Progenitor cell of endocrine pancreas (in vitro differentiated cells): ENCODE data around the gene SUV39H1. TPM values are rescaled to one million over a fixed set of nuclear protein-coding genes. Genes with fewer than 3 reads are reported as not detected.

Source experiments
- DNase-seq: peaks from one replicate; pipeline ENCODE4 v3.0.0; 2021; ENCODE audit warnings: low spot score; ENCODE audit not compliant: unreplicated experiment
- H3K27ac Mint-ChIP-seq: 2 replicates; pipeline ENCODE4 v1.8.0; 2021; ENCODE audit warnings: mild to moderate bottlenecking, moderate library complexity, mixed read lengths
- H3K27me3 Mint-ChIP-seq: 2 replicates; pipeline ENCODE4 v1.8.0; 2021; ENCODE audit warnings: mixed read lengths
- H3K36me3 Mint-ChIP-seq: 2 replicates; pipeline ENCODE4 v1.8.0; 2022; ENCODE audit warnings: mixed read lengths; ENCODE audit not compliant: insufficient read depth
- H3K4me1 Mint-ChIP-seq: 2 replicates; pipeline ENCODE4 v1.8.0; 2021; ENCODE audit warnings: low read depth, mixed read lengths
- H3K4me3 Mint-ChIP-seq: 2 replicates; pipeline ENCODE4 v1.8.0; 2021; ENCODE audit warnings: low read depth, mild to moderate bottlenecking, moderate library complexity, mixed read lengths
- H3K9me3 Mint-ChIP-seq: 2 replicates; pipeline ENCODE4 v1.8.0; 2021; ENCODE audit warnings: low read depth, mixed read lengths
- total RNA-seq: library from RNA; stranded (reverse); gene quantifications from 2 replicates; pipeline ENCODE4 v1.2.1, GENCODE V29; 2021
- TF ChIP-seq, protein P1 (sequence below): fragments of 200-600 bp; sonication (generic); IDR thresholded peaks from one replicate; pipeline ENCODE4 v1.5.0; 2021; ENCODE audit warnings: antibody characterized with exemption, mild to moderate bottlenecking; ENCODE audit not compliant: unreplicated experiment

SUV39H1 gene
- total RNA-seq, 1 donor from 2014 or later: 7.4 TPM

DNA sequence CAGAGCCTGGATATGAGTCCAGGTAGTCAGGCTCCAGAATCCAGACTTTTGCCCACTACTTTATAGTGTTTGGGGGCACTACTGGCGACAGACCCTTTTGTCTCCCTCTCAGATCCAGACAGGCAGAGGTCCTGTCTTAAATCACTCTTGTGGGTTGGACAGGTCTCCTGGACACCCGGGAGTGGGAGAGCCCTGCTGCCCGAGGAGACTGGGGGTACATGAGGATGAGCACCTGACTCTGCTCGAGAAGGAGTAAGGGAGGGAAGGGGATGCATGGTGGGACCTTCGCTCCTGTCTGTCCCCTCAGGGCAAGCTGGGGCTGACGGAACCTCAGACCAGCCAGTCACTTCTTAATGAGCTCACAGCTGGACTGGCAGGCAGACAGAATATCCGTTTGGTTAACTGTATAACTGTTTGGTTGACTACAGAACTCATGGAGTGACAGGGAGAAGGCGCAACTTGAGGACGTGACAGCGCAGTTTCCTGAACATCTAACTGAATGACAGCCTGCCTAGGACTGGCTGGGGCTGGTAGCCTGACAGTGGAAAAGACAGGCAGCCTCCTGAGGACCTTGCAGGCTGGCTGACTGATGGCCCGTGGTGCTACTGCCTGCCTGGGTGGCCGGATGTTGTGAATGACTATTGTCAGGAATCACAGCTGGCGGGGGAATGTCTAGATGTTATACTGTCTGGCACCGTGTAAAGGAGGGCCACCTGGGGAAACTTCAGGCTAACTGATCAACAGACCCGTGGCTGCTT lies 1.6 kb upstream of the SUV39H1 start:
- TF ChIP-seq, protein P1, sequence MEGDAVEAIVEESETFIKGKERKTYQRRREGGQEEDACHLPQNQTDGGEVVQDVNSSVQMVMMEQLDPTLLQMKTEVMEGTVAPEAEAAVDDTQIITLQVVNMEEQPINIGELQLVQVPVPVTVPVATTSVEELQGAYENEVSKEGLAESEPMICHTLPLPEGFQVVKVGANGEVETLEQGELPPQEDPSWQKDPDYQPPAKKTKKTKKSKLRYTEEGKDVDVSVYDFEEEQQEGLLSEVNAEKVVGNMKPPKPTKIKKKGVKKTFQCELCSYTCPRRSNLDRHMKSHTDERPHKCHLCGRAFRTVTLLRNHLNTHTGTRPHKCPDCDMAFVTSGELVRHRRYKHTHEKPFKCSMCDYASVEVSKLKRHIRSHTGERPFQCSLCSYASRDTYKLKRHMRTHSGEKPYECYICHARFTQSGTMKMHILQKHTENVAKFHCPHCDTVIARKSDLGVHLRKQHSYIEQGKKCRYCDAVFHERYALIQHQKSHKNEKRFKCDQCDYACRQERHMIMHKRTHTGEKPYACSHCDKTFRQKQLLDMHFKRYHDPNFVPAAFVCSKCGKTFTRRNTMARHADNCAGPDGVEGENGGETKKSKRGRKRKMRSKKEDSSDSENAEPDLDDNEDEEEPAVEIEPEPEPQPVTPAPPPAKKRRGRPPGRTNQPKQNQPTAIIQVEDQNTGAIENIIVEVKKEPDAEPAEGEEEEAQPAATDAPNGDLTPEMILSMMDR: no peak
- Mint-ChIP-seq H3K27ac (no peak overlapping the region), H3K9me3 (peaks cover 17% of the 10 kb centered on the region), H3K4me1 (peaks cover 9% of the 10 kb centered on the region), H3K27me3 (peaks cover 25% of the 10 kb centered on the region), H3K36me3 (peaks cover 4% of the 10 kb centered on the region), H3K4me3 (peak overlapping the region; percentile 87)
- no peak for DNase-seq

DNA sequence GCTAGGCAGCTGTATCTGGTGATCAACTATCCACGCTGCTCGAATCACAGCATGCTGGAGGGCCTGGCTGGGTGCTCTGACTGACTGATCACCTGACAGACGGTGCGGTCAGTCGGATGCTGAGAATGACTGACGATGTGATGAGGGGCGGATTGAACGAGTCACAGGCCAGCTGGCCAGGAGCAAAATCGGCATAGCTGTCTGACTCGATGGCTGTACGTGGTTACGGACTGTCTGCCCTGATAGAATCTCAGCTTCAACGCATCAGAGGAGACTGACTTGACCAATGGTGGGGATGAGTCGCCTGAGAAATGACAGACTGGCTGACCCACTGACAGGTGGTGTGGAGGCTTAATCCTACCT lies 1.0 kb upstream of the SUV39H1 start:
- Mint-ChIP-seq H3K9me3 (peaks cover 17% of the 10 kb centered on the region), H3K4me1 (peaks cover 9% of the 10 kb centered on the region), H3K27ac (peak overlapping the region; percentile 94), H3K27me3 (peaks cover 24% of the 10 kb centered on the region), H3K4me3 (peak overlapping the region; percentile 87), H3K36me3 (peaks cover 4% of the 10 kb centered on the region)
- DNase-seq: no peak
- TF ChIP-seq, protein P1: no peak

DNA sequence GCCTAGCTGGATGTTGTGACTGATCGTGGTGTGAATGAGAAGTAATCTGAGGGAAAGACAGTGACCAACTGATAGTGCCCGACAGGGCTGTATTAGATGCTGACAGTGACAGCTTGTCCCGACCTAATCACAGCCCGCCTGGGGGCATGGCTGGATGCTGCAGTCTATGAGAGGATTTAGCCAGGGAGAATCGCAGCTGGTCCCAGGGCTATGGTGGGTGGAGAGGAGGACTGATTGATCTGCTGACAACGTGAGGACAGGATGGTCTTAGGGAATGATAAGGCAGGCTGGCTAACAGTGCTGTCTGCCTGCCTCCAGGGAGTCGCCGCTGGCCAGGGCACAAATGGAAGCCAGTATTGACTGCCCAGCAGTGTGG lies 621 bp upstream of the SUV39H1 start:
- Mint-ChIP-seq H3K4me3 (peak overlapping the region; percentile 87), H3K9me3 (peaks cover 17% of the 10 kb centered on the region), H3K27ac (peak overlapping the region; percentile 94), H3K4me1 (peaks cover 9% of the 10 kb centered on the region), H3K27me3 (peaks cover 20% of the 10 kb centered on the region), H3K36me3 (peaks cover 4% of the 10 kb centered on the region)
- no peak for DNase-seq
- TF ChIP-seq, protein P1: no peak

DNA sequence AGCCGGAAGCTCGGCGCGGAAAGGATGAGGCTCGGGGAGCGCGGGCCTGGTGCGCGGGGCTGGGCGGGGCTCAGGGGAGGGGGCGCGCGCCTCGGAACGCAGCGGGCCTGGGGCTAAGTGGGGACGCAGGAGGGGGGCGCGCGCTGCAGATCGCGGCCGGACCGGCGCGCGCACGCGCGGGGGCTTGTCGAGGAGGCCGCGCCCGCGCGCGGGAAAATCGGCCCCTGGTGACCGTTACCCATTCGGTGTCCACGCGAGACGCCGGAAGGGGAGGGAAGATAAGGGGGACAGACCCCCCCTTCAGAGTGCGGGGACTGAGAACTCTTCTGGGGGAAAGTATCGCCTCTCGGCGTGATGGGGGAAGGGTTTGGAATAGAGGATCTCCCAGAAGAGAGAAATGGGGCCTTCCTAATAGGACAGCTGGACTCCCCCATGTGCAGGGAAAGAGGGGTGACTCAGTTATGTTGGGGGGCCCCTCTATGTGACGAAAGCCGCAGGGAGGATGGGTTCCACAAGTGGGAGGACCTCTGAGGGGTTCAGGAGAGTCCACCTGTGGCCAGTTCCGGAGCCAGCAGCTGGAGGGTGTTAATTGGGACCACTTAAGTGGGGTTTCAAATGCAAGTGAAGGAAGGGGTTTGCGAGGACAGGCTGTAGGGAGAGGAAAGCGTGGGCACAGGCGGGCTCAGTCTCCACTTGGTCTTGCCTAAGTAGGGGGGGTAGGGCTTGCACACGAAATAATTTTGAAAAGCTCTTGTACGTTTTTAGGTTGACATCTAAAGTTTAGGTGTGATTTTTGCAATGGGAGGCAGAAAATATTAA lies 584 bp downstream of the SUV39H1 start:
- TF ChIP-seq, protein P1: no peak
- Mint-ChIP-seq H3K27me3 (peaks cover 14% of the 10 kb centered on the region), H3K9me3 (peaks cover 12% of the 10 kb centered on the region), H3K4me3 (peak overlapping the region; percentile 87), H3K36me3 (peaks cover 4% of the 10 kb centered on the region), H3K4me1 (peaks cover 9% of the 10 kb centered on the region), H3K27ac (peak overlapping the region; percentile 87)
- no peak for DNase-seq

DNA sequence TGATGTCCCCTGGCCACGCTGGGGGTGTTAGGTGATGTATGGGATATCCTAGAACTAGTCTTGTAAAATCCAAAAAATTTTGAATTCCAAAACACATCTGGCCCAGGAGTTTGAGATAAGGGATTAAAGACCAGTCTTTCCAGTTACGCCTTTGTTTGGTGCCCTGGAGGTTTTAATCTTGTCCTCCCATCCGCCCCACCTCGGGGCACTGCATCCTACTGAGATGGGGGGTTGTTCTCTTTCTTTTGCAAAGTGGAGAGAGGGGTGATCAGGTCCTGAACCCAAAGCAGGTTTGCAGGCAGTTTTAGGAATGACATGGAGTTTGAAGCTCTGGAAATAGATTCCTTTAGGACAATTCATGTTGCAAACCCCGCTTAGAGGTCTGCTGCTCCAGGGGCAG lies 1.8 kb downstream of the SUV39H1 start:
- peaks cover 7% of the 10 kb centered on the region for H3K27me3 Mint-ChIP-seq
- no peak for DNase-seq
- H3K9me3 Mint-ChIP-seq: peaks cover 15% of the 10 kb centered on the region
- peak overlapping the region; percentile 28 for H3K4me3 Mint-ChIP-seq
- no peak overlapping the region for H3K27ac Mint-ChIP-seq
- TF ChIP-seq, protein P1: no peak
- peaks cover 7% of the 10 kb centered on the region for H3K36me3 Mint-ChIP-seq
- peaks cover 9% of the 10 kb centered on the region for H3K4me1 Mint-ChIP-seq
